AG09309 (cell line): ENCODE data around the gene SAGE1.
"Not testable (repeated sequence)": the region's sequence is repeated elsewhere in the genome, so short reads cannot be mapped to it uniquely, and the experiment has no call there.

Experiments
- DNase-seq: peaks from one replicate; pipeline ENCODE4 v3.0.0-alpha.2; 2010; ENCODE audit warnings: low read depth
- H3K4me3 ChIP-seq: 2 replicates; pipeline ENCODE4 v1.5.1; 2011; ENCODE audit warnings: mild to moderate bottlenecking, low read depth, low read length, moderate library complexity; ENCODE audit not compliant: control insufficient read depth
- TF ChIP-seq, protein P1 (sequence below): IDR thresholded peaks from 2 replicates; pipeline ENCODE4 v1.5.1; 2011; ENCODE audit warnings: mild to moderate bottlenecking, low read depth, low read length, inconsistent platforms; ENCODE audit not compliant: insufficient read depth, control insufficient read depth; ENCODE audit errors: missing control alignments

The SAGE1 gene, protein sequence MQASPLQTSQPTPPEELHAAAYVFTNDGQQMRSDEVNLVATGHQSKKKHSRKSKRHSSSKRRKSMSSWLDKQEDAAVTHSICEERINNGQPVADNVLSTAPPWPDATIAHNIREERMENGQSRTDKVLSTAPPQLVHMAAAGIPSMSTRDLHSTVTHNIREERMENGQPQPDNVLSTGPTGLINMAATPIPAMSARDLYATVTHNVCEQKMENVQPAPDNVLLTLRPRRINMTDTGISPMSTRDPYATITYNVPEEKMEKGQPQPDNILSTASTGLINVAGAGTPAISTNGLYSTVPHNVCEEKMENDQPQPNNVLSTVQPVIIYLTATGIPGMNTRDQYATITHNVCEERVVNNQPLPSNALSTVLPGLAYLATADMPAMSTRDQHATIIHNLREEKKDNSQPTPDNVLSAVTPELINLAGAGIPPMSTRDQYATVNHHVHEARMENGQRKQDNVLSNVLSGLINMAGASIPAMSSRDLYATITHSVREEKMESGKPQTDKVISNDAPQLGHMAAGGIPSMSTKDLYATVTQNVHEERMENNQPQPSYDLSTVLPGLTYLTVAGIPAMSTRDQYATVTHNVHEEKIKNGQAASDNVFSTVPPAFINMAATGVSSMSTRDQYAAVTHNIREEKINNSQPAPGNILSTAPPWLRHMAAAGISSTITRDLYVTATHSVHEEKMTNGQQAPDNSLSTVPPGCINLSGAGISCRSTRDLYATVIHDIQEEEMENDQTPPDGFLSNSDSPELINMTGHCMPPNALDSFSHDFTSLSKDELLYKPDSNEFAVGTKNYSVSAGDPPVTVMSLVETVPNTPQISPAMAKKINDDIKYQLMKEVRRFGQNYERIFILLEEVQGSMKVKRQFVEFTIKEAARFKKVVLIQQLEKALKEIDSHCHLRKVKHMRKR

DNA sequence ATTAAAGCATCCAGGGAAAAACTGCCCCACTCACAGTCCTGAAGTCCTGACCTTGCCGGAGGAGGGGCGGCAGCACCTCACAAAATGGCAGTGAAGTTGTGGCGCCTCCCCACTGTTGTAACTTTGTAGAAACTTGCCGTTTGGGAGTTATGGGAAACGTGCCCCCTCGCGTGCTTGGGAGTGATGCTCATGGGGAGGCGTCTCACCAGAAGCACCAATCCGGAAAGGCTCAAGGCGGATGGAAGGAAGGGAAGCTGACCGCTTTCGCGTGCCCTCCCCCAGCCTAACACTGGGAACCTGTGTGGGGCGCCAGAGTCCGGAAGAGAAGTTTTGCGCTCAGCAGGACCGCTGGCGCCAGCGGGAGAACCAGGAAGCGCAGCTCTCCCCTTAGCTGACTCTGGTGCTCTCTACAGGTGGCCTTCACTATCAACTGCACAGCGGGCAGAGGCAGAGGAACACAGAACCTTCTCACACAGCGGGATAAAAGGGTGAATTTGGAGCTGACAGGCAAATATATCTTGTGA lies at the start of gene SAGE1, which contains the start of gene CT45A10:
TSS of gene SAGE1 (plus strand) at position 423 of the 524 bp plus-strand sequence. CDS start 2,527 bp downstream, outside the sequence.
TSS of gene CT45A10 (minus strand) at position 151 of the 524 bp plus-strand sequence. CDS start 8,100 bp downstream, outside the sequence.
- TF ChIP-seq, protein P1, sequence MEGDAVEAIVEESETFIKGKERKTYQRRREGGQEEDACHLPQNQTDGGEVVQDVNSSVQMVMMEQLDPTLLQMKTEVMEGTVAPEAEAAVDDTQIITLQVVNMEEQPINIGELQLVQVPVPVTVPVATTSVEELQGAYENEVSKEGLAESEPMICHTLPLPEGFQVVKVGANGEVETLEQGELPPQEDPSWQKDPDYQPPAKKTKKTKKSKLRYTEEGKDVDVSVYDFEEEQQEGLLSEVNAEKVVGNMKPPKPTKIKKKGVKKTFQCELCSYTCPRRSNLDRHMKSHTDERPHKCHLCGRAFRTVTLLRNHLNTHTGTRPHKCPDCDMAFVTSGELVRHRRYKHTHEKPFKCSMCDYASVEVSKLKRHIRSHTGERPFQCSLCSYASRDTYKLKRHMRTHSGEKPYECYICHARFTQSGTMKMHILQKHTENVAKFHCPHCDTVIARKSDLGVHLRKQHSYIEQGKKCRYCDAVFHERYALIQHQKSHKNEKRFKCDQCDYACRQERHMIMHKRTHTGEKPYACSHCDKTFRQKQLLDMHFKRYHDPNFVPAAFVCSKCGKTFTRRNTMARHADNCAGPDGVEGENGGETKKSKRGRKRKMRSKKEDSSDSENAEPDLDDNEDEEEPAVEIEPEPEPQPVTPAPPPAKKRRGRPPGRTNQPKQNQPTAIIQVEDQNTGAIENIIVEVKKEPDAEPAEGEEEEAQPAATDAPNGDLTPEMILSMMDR = no peak
- no peak for DNase-seq
- no peak within 1 kb of the TSS for H3K4me3 ChIP-seq

DNA sequence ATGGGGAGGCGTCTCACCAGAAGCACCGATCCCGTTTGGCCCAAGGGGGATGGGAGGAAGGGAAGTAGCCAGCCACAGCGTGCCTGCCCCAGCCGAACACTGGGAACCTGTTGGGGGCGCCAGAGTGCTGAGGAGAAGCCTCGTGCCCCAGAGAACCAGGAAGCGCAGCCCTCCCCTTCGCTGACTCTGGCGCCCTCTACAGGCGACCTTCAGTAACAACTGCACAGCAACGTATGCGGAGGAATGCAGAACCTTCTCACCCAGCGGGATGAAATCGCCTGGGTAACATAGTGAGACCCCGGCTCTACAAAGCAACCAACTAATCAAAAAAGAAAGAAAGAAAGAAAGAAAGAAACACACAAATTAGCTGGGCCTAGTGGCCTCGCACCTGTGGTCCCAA lies 39.1 kb upstream of the SAGE1 start, which contains the start of gene CT45A8:
TSS of gene CT45A8 (minus strand) at position 101 of the 400 bp plus-strand sequence. CDS start 3,755 bp downstream, outside the sequence.
- DNase-seq, H3K4me3 ChIP-seq: not testable (repeated sequence)

DNA sequence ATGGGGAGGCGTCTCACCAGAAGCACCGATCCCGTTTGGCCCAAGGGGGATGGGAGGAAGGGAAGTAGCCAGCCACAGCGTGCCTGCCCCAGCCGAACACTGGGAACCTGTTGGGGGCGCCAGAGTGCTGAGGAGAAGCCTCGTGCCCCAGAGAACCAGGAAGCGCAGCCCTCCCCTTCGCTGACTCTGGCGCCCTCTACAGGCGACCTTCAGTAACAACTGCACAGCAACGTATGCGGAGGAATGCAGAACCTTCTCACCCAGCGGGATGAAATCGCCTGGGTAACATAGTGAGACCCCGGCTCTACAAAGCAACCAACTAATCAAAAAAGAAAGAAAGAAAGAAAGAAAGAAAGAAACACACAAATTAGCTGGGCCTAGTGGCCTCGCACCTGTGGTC lies 21.8 kb upstream of the SAGE1 start, which contains the start of gene CT45A9:
TSS of gene CT45A9 (minus strand) at position 101 of the 400 bp plus-strand sequence. CDS start 3,751 bp downstream, outside the sequence.
- H3K4me3 ChIP-seq, DNase-seq: not testable (repeated sequence)

DNA sequence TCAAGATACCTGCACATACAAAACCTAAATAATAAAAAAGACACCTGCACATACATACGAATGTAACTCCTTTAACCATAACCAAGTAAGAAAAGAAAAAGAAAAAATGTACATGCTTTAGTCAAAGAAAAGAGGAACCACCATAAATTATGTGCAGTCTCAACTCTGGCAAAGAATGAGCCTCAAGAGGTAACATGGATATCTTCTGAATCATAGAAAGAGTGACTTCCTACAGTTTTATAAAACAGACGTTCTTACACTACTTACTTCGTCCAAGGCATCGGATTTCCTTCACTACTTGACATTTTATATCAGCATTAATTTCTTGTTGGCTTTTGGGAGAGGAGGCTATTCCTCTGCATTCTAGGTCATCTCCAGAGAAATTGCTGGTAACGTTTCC lies 10.8 kb upstream of the SAGE1 start:
- DNase-seq, H3K4me3 ChIP-seq: not testable (repeated sequence)

DNA sequence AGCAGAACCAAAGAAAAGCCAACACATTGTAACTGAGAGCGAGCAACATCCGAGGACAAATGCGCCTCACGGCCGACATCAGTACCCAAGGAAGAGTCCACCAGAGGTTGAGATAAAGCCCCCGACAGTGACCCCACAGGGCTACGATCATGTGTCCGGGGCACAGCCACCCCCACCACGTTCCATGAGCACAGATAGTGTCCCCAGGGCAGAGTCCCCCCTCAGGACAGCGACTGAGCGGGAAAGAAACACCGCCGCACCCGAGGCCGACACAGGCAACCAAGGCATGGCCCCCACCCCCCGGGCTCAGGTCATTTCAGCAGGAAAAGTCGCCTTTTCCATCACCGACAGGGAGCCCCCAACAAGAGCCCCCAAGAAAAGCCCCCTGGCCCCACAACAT lies 5.3 kb upstream of the SAGE1 start:
- not testable (repeated sequence) for H3K4me3 ChIP-seq, DNase-seq

DNA sequence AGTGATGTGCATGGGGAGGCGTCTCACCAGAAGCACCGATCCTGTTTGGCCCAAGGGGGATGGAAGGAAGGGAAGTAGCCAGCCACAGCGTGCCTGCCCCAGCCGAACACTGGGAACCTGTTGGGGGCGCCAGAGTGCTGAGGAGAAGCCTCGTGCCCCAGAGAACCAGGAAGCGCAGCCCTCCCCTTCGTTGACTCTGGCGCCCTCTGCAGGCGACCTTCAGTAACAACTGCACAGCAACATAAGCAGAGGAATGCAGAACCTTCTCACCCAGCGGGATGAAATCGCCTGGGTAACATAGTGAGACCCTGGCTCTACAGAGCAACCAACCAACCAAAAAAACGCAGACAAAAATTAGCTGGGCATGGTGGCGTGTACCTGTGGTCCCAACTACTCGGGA lies 4.5 kb upstream of the SAGE1 start:
- not testable (repeated sequence) for DNase-seq, H3K4me3 ChIP-seq
- TF ChIP-seq, protein P1 = peak; percentile 18

DNA sequence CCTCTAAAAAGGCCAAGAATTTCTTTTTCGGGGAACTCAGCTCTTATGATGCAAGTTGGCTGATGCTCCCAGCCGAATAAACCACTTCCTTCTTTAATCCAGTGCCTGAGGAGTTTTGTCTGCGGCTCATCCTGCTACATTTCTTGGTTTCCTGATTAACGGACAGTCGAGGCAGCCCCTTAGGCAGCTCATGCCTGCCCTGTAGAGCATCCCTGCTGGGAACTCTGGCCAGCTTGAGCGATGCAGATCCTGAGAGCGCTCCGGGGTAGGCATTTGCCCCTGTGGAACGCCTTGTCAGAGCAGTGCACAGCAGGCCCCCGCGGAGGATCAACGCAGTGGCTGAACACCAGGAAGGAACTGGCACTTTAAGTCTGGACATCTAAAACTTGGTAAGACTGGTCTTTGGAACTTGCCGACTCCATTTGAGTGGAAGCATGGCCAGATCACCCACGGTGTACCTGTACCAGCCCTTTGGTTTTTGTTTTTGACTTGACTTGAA lies 3.4 kb upstream of the SAGE1 start:
- TF ChIP-seq, protein P1 = no peak
- no peak overlapping the region for H3K4me3 ChIP-seq
- no peak for DNase-seq

DNA sequence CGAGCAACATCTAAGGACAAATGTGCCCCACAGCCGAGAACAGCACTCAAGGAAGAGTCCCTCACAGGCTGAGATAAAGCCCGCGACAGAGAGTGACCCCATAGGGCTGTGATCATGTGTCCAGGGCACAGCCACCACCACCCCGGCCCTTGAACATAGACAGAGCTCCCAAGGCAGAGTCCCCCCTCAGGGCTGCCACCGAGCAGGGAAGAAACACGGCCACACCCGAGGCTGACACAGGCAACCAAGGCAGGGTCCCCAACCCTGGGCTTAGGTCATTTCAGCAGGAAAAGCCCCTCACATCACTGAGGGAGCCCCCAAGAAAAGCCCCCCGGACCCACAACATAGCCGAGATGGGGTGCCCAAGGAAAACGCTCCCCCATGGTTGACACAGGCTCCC lies 735 bp upstream of the SAGE1 start:
- no peak overlapping the region for H3K4me3 ChIP-seq
- TF ChIP-seq, protein P1 = no peak

More for the DNA sequence above, 735 bp upstream of the SAGE1 start:
- DNase-seq = no peak
